GM18951 (cell line): ENCODE measurements around the gene CCR6.
A peak's percentile ranks its signal among the peaks of the same experiment; 100 is the strongest.

ENCODE experiments used
- POLR2A ChIP-seq: IDR thresholded peaks from 4 replicates; pipeline ENCODE4 v1.6.1; 2011; ENCODE audit warnings: mild to moderate bottlenecking; ENCODE audit not compliant: insufficient read length, insufficient read depth; ENCODE audit errors: extremely low read depth
- in situ Hi-C: fragments of 300-500 bp; cut with MboI; formaldehyde crosslinking; loops from one replicate; pipeline ENCODE4 v1.12.0; 2022; ENCODE audit warnings: low sequenced_read_pairs, mixed read lengths, inconsistent platforms; ENCODE audit not compliant: unreplicated experiment

CCR6 gene

DNA sequence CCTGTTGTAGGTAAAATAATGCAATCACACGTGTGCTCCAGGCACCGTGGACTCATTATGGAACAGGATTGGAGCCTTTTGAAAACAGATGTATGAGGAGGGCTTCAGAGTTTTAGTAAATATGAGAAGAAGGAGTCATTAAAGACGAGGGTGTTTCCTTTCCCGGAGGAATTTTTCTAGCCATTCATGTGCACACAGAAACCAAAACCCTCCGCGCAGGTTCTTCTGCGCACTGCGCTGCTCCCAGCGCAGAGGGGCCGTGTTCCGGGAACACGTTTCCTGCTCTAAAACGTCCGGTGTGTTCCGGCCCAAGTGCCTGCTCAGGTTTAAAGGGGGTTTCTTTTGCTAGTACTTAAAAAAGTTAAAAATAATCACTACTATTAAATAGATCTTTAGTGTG lies 23.2 kb downstream of the CCR6 start:
- TF ChIP-seq POLR2A: no peak
- in situ Hi-C loops: loop anchor here (25.0 kb wide), 2 partner anchors 134 to 384 kb away; no protein-coding TSS in a partner anchor

DNA sequence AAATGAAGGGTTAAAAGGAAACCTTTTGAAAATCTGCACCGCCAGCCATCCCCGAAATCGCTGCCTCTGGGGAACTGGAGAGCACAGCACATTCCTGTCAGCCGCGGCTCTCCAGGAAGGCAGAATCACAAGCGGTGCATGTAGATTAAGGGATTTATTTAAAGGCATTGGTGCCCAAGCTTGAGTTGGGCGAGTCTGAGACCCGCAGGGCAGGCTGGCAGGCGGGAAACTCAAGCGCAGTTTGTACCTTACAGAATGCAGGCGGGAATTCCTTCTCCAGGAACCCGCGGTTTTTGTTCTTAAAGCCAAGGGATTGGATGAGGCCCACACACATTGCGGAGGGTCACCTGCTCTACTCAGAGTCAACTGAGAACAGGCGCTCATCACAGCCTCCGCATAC lies 24.1 kb downstream of the CCR6 start:
- no peak for TF ChIP-seq POLR2A
- in situ Hi-C loops: loop anchor here (25.0 kb wide), 2 partner anchors 135 to 385 kb away; no protein-coding TSS in a partner anchor

DNA sequence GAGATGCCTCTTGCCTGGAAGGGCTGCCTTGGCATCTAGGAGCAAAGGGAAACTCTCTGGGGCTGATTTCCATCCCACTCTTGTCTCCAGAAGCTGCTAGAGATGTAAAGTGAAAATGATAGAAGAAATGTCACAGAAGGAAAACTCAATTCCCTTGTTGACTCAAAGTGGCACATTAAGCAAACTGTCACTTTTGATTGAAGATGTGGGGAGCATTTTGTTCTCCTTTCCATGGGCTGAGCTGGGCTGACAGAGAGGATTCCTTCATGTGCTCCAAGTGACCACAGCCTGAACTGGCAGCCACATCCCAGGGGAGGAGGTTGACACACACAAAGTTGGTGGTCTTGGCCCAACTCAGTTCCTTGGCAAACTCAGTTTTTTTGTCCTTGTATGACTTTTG lies 25.1 kb downstream of the CCR6 start:
- in situ Hi-C loops: loop anchor here (25.0 kb wide), 2 partner anchors 136 to 386 kb away; no protein-coding TSS in a partner anchor
- no peak for TF ChIP-seq POLR2A

DNA sequence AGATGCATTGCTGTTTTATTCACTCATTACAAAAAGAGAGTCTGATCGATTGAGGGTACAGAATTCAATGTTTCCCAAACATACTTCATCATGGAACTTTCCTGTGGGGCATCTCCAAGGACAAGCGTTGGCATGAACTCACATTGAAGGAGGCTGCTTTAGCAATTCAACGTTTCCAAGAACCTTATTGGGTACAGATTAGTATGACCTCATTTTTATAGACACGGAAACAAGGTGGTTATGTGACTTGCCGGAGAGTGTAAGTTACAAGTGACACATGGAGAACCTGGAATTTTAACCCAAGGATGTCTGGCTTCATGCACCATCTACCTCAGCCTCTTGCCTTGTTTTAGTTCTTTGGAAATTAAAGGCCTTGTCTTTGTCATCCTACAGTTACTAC lies 26.1 kb downstream of the CCR6 start:
- in situ Hi-C loops: loop anchor here (25.0 kb wide), 2 partner anchors 137 to 387 kb away; no protein-coding TSS in a partner anchor
- no peak for TF ChIP-seq POLR2A

DNA sequence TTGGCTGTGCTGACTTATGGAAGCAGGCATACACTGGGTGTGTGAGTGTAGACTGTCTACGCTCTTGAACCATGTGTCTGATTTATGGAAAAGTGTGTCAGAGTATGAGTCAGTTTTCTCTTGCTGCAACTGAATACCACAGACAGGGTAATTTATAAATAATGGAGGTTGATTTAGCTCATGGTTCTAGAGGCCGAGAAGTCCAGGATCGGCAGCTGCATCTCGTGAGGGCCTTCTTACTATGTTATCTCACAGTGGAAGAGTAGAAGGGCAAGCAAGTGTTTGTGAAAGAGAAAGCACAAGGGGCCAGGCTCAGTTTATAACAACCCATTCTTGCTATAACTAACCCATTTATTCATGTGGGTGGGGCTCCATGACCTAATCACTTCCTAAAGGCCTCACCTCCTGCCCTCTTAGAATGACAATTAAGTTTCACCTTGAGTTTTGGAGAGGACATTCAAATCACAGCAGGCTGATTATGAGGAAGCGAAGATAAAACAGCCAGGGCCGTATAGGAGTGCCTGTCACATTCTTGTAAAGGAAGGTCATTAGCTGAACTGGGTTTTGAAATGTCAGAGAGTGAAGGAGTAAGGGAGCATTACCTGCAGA lies 28.1 kb downstream of the CCR6 start:
- no peak for TF ChIP-seq POLR2A
- in situ Hi-C loops: no loop called here

DNA sequence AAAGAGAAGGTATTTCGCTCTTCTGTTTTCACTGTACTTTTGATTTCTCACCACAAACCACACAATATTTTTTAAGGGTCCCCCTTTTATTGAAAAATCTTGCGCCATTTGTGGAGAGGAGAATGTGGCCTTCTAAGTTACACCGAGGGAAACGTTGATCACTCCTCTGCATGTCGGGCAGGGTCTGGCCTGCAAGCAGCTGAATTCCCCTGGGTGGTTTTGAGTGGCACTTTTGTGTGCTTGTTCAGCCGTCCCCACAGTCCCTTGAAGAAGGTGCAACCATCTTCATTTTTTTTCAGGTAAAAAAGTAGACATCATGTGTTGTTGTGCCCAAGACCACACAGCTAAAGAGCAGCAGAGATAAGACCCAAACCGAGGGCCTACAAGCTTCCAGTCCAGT lies 28.8 kb downstream of the CCR6 start:
- in situ Hi-C loops: no loop called here
- TF ChIP-seq POLR2A: no peak

DNA sequence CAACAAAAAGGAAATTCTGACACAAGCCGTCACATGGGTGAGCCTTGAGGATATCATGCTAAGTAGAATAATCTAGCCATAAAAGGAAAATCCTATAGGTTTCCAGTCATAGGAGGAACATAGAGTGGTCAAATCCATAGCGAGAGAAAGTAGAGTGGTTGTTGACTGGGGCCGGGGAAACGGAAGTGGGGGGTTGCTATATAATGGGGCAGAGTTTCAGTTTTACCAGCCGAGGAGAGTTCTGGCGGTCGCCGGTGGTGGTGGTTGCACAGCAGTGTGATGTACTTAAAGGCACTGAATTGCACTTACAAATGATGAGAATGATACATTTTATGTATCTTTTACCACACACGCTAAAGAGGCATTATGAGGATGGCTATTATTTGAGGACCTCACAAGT lies 30.0 kb downstream of the CCR6 start:
- peak; percentile 45 for TF ChIP-seq POLR2A
- in situ Hi-C loops: no loop called here

DNA sequence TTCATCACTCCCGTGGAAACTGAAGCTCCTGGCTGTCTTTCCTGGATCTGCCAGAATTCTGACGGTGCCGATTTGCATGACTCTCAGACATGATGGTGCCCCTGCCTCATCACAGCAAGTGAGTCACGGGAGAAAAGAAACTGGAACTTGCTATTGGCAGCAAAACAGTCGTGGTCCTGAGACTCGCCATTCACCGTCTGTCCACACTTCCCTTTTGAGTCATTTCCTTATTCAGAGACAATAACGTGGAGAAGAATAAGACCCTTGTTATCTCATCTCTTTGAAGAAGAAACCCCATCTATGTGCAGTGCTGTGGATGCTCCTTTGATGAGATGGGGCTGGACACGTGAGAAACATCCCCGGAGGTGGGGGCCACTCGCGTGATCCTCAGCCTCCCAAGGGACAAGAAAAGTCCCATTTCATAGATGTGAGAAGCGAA lies 30.6 kb downstream of the CCR6 start:
- no peak for TF ChIP-seq POLR2A

DNA sequence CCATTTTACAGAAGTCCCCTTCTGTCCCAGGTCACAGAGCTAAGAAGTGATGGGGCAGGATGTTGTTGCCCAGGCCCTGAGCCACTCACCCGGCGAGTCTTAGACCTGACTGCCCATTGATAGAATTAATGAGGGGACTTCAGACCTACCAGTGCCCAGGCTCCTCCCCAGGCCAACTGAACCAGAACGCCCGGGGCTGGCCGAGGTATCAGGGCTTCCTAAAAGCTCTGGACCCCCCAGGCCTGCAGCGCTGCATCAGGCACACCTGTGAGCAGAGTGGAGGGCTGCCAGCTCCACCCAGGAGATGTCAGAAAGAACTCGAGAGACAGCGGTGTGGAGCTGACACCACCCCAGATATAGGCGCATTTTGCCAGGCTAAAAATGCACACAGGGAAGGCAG lies 31.4 kb downstream of the CCR6 start:
- no peak for TF ChIP-seq POLR2A
- in situ Hi-C loops: no loop called here

More for the DNA sequence above, 30.6 kb downstream of the CCR6 start:
- in situ Hi-C loops: no loop called here

DNA sequence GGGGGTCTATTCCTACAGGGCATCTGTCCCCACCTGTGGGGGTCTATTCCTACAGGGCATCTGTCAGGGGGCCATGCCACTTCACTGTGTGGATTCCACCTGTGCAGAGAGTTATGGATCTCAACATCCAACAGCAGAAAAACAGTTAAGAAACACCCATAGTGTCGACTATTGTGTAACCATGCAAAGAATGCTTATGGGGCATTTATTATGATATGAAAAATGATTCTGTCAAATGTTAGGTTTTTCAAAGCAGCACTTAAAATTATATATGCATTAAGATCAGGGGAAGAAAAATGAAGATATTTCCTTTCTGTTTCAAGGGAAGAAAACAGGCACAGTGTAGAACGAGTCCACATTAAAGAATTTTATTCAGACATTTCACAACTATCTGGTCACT lies 32.0 kb downstream of the CCR6 start:
- no peak for TF ChIP-seq POLR2A
- in situ Hi-C loops: no loop called here

DNA sequence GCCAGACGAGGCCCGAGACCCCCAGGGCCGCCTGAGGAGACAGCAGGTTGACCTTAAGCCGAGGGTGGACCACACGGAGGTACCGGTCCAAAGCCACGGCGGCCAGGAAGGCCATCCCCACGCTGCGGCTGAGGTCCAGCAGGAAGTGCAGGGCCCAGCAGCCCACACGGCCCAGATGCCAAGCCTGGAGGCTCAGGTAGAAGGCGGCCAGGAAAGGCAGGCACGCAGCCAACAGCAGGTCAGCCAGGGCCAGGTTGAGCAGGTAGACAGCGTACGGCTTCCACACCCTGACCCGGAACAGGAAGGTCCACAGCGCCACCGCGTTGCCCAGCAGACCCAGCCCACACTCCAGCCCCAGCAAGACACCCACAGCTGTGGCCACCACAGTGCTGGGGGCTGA lies 34.5 kb downstream of the CCR6 start:
- in situ Hi-C loops: no loop called here
- no peak for TF ChIP-seq POLR2A

DNA sequence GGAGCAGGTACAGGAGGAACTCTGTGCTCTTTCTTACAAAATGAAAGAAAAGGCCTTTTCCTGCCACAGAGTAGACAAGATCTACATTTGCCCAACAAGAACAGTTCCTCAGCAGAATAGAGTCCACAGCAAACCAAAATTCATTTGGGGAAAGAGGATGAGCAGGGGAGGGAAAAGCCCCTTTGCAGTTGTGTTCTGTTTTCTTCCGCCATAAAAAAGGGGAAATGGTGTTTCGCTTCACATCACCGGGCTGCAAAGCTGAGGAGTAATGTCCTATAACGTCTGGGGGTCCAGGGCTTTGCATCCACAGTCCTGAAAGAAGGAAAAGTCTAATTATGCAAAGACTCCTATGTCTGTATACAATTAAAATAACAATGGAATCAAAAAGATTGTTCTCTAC lies 35.0 kb downstream of the CCR6 start, which contains the start of gene GPR31:
TSS of gene GPR31 (minus strand) at position 118 of the 400 bp plus-strand sequence. CDS start 149 bp downstream, outside the sequence.
- no peak for TF ChIP-seq POLR2A
- in situ Hi-C loops: no loop called here

DNA sequence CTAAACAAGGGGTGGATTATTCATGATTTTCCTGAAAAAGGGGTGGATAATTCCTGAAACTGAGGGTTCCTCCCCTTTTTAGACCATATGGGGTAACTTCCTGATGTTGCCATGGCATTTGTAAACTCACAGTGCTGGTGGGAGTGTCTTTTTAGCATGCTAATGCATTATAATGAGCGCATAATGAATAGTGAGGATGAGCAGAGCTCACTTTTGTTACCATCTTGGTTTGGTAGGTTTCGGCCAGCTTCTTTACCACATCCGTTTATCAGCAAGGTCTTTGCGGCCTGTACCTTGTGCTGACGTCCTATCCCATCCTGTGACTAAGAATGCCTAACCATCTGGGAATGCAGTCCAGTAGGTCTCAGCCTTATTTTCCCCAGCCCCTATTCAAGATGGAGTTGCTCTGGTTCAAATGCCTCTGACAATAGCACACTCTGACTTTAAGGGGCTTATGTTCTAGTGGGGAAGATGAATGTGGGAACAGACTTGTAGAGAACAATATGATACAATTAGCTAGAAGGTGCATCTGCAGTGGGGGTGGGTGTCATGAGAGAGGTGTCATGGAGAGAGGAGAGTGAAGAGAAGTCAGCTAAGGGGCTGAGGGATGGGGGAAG lies 39.1 kb downstream of the CCR6 start:
- in situ Hi-C loops: no loop called here
- TF ChIP-seq POLR2A: no peak

DNA sequence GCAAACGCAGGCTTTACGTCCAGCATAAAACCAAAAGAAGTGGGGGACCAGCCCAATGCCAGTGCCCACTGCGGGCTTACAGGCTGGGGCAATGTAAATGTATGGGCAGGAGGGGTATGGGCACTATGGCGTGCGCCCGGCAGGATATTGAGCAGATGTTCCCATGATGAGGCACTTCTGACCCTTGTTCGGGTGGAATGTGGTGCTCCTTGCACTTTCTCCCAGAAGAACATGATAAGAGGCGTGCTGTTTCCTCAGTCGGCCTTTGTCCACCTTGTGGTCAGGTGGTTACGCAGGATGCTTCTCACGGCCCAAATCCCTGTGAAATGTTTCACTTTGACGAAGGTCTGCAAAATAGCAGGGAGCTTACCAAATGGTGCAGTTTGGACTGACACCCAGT lies 39.7 kb downstream of the CCR6 start:
- TF ChIP-seq POLR2A: no peak

DNA sequence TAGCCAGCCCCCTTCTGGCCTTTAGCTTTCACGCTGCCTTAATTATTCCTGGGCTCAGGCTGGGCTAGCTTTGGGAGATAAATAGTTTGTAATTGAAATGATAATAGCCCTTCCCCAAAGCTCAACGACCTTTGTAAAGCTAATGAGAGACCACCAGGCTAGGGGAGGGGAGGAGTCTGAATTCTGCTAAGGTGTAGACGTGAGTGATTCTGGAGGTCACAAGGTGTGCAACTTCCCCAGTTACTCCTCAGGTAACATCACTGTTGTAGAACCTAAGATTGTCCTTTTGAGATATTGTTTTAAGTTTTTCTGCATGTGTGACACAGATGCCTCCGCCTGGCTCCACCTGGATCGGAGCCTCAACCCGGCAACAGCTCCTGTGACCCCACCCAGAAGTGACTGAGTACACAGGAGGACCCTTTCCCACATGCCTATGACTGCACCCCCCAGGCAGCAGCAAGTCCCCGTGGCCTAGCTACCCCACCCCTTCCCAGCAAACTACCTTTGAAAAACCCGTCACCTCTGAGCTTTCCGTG lies 40.6 kb downstream of the CCR6 start:
- in situ Hi-C loops: no loop called here

More for the DNA sequence above, 39.7 kb downstream of the CCR6 start:
- in situ Hi-C loops: no loop called here

More for the DNA sequence above, 40.6 kb downstream of the CCR6 start:
- TF ChIP-seq POLR2A: no peak
